ENCODE data around the gene CDC42EP3. TPM values are rescaled to one million over a fixed set of nuclear protein-coding genes. Genes with fewer than 3 reads are reported as not detected.

Gene CDC42EP3
- polyA plus RNA-seq, 2 of the 4 experiments (the other 2 are of a cell fraction), result 23.8 to 39.1 TPM

GRCh38 chr2:37642907-37643729 is 28.3 kb downstream of the CDC42EP3 start:
- FAIRE-seq (no peak), ATAC-seq (no peak), DNase-seq (ENCODE audit: low read depth in 1 of 2, low spot score in 1 of 2) (no peak)
- H3K27ac ChIP-seq, result no peak overlapping the region
- POLR2A ChIA-PET, result no interaction called here
- CTCF ChIA-PET, result interaction anchor here (0.6 to 1.9 kb wide), 8 partner anchors 13 to 305 kb away, joined by 3 to 4 read pairs (median 3); no protein-coding TSS in a partner anchor
- no peak overlapping the region for H3K4me3 ChIP-seq
- H3K4me1 ChIP-seq, result peaks cover 32% of the 10 kb centered on the region
- H3K9me3 ChIP-seq, result no peaks in the 10 kb centered on the region
- WGBS (ENCODE audit: missing lambda C conversion rate), result 94% methylated on average over 6 of the region's 6 CpGs
- TF ChIP-seq JUN (IDR thresholded peaks at IDR 0.05), result no peak
- TF ChIP-seq NR3C1 (IDR thresholded peaks at IDR 0.05), result no peak
- no peak for TF ChIP-seq TFCP2L1 (CRISPR knock-in tag; IDR thresholded peaks at IDR 0.05)
- TF ChIP-seq RNF2 (IDR thresholded peaks at IDR 0.05; ENCODE audit: borderline replicate concordance, low read depth), result no peak
- TF ChIP-seq CHD4 (IDR thresholded peaks at IDR 0.05; ENCODE audit: borderline replicate concordance), result no peak
- H3K4me2 ChIP-seq, result no peak overlapping the region

- CTCF ChIA-PET, result interaction anchor here (0.8 to 3.7 kb wide), 5 partner anchors 7 to 246 kb away, joined by 3 to 13 read pairs (median 5); no protein-coding TSS in a partner anchor
- FAIRE-seq (no peak), DNase-seq (ENCODE audit: low read depth in 1 of 2, low spot score in 1 of 2) (no peak), ATAC-seq (no peak)
- Histone ChIP-seq H3K27ac (no peak overlapping the region), H3K4me2 (no peak overlapping the region), H3K4me1 (peaks cover 32% of the 10 kb centered on the region), H3K9me3 (no peaks in the 10 kb centered on the region), H3K4me3 (no peak overlapping the region)
- POLR2A ChIA-PET, result no interaction called here
- WGBS (ENCODE audit: missing lambda C conversion rate), result 78% methylated on average over 7 of the region's 7 CpGs
- TF ChIP-seq HMGXB4 (CRISPR knock-in tag; IDR thresholded peaks at IDR 0.05; ENCODE audit: borderline replicate concordance) (no peak), BCL3 (IDR thresholded peaks at IDR 0.05) (no peak), ATOH8 (CRISPR knock-in tag; IDR thresholded peaks at IDR 0.05; ENCODE audit: low read depth) (no peak), MAZ (IDR thresholded peaks at IDR 0.05; ENCODE audit: borderline replicate concordance, low read depth, low read length) (no peak), KDM5A (IDR thresholded peaks at IDR 0.05) (no peak), BHLHE40 (IDR thresholded peaks at IDR 0.05; ENCODE audit: low read depth, low read length) (no peak), POLR2A (IDR thresholded peaks at IDR 0.05; ENCODE audit: low read length) (no peak), ZFP36 (IDR thresholded peaks at IDR 0.05; ENCODE audit: borderline replicate concordance, partially characterized antibody) (no peak), CHD4 (IDR thresholded peaks at IDR 0.05; ENCODE audit: borderline replicate concordance) (no peak), RCOR1 (IDR thresholded peaks at IDR 0.05; ENCODE audit: low read depth, low read length) (no peak), ZNF302 (CRISPR knock-in tag; IDR thresholded peaks at IDR 0.05) (no peak), TFCP2L1 (CRISPR knock-in tag; IDR thresholded peaks at IDR 0.05) (no peak), USF2 (IDR thresholded peaks at IDR 0.05) (no peak), KDM1A (IDR thresholded peaks at IDR 0.05; ENCODE audit: low read depth) (no peak), CBX2 (IDR thresholded peaks at IDR 0.05; ENCODE audit: borderline replicate concordance, low read depth) (no peak)
Measured at GRCh38 chr2:37641582-37642171, 29.8 kb downstream of the CDC42EP3 start.

All from A549 (cell line).